Posterior cingulate gyrus (tissue), 11 donors: ENCODE data around the gene LMTK3.
A peak's percentile ranks its signal among the peaks of the same experiment; 100 is the strongest.

Experiments used
- DNase-seq, 10 donors: peaks; one replicate each; pipeline versions ENCODE4 v3.0.0 to v3.0.0-alpha.2; 2020 to 2021; ENCODE audit warnings: mixed read lengths in 3 of 10
- intact Hi-C: fragments of 100-400 bp; cut with DNase I; formaldehyde crosslinking; loops from one replicate; pipeline ENCODE4 v1.15.1; 2023

Gene LMTK3

DNA sequence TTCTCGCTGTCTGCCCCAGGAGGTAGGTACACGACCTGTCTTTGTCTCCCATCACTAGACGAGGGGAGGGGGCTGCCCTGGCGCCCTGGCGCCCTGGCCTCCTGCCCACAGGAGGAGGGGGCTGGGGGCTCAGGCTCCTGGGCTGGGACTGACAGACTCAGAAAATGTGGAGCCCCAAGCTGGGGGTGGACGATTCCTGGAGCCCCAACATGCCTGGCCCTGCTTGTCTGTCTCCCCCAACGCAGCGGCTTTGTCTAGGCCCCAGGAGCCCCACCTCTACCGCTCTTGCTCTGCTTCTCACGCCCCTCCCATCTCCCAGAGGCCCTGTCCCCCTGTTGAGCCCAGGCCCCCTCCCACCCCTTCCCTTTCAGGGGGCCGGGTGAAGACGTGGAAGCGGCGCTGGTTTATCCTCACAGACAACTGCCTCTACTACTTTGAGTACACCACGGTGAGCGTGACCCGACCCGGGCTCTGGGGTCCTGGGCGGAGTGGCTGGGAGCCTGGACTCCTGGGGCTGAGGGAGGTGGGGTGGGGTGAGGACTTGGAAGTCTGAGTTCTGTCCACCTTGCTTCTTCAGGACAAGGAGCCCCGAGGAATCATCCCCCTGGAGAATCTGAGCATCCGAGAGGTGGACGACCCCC is 33.8 kb downstream of the LMTK3 start:
- no peak for DNase-seq
- intact Hi-C loops: no loop called here

DNA sequence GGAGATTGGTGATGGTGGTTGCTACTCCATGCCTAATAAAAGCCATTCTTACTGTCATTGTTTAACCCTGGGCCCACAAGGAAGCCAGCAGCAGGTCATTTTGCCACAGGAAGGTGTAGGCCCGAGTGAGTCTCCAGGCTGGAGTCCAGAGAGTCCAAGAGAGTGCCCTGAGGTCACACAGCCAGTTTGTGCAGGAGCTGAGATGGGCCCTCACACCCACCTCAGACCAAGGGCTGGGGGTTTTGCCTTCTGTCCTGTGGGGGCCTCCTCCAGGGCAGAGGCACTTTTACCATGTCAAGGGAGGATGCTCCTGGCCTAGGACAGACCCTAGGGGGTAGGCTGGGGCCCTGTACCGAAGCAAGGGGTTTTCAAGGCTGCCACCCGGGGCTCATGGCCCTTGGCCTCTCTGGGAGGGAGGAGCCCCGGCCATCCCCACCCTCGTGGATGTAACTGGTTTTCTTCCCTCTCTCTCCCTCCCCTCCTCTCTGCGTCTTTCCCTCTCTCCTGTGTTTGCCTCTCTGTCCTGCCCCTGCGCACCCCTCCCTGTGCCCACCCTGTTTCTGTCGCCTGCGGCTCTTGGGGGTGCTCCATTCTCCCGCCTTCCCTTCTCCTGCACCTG is 34.5 kb downstream of the LMTK3 start:
- no peak for DNase-seq
- intact Hi-C loops: no loop called here

DNA sequence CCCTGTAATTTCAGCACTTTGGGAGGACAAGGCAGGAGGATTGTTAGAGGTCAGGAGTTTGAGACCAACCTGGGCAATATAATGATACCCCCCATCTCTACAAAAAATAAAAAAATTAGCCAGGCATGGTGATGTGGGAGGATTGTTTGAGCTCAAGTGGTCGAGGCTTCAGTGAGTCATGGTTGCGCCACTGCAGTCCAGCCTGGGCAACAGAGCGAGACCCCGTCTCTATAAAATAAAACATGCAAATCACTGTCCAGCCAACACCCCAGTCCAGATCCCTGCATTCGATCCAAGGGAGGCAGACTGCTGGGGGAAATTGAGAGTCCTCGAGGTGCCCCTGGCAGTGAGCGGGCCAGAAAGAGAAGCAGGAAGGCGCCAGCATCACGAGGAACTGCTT is 35.5 kb downstream of the LMTK3 start:
- intact Hi-C loops: no loop called here
- no peak for DNase-seq

DNA sequence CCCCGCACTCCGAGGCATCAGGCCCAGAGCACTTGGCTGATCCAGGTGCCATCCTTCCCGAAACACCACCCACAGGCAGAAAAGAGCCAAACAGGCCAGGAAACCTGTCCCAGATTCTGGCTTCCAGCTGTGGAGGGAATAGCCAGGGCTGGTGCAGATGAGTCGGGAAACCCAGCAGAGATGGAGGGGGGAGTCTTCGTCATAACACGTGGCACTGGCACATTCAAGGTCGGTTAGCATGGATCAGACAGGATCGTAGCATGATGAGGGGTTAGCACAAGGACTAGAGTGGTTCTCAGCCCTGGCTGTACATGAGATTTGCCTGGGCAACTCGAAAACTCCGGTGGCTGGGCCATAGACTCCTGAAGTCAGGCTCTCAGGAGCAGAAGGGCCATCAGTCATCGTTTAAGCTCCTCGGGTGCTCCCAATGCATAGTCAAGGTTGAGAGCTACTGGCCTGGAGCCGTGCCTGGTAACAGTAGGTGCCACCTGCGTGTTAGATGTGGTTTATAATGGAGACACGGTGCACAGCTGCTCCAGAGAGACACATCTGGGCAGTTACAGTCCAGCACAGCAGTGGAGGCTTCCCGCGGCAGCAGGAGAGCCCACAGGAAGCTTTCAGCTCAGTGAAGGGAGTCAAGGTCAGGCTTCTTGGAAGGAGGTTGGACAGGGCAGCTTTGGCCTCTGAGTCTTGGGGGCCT is 36.1 kb downstream of the LMTK3 start:
- intact Hi-C loops: no loop called here
- peak in 1 of 10 donors; percentile 31 for DNase-seq

DNA sequence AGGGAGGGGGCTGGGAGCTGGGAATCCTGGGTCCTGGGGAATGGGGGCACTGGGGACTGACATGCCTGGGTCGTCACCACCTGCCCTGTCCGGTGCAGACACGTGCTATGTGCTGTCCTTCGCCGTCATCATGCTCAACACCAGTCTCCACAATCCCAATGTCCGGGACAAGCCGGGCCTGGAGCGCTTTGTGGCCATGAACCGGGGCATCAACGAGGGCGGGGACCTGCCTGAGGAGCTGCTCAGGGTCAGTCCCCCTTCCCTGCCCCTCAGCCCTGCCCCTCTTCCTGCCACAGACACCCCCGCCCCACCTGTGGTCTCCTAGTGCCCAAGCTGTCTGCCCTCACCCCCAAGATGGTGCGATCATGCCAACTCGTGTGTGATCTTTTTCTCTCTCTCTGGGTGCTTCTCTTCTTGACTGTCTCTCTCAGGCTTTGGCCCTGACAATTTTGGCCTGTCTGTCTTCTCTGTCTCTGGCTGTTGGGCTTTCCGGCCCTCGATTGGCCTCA is 37.5 kb downstream of the LMTK3 start:
- no peak for DNase-seq
- intact Hi-C loops: no loop called here

DNA sequence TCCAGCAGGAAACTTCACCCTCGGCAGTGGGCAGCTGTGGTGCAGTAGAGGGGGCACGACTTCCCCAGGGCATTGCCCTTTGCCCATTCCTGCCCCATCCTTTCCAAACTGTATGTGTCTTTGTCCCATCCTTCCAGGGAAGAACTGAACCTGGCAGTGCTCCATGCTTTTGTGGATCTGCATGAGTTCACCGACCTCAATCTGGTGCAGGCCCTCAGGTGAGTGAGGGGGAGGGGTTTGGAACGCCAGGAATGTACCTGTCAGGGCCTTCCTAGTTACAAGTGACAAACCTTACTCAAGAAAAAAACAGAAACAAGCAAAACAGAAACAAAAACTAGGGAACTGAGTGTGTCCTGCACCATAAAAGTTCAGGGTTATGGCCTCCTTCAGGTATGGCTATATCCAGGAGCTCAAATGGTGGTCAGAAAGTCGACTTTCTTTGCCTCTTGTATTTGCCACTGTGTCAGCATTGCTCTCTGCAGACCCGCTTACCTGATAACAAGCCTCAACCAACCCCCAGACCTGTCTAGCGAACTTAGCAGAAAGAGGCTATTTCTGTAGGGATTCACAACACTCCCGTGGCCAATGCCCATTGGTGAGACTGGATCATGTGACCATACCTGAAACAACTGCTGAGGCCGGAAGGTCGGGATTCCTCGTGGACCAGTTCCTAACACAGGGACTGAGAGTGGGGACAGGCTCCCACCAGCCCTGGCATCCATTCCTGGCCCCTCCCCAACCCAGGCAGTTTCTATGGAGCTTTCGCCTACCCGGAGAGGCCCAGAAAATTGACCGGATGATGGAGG is 38.3 kb downstream of the LMTK3 start:
- no peak for DNase-seq
- intact Hi-C loops: no loop called here

DNA sequence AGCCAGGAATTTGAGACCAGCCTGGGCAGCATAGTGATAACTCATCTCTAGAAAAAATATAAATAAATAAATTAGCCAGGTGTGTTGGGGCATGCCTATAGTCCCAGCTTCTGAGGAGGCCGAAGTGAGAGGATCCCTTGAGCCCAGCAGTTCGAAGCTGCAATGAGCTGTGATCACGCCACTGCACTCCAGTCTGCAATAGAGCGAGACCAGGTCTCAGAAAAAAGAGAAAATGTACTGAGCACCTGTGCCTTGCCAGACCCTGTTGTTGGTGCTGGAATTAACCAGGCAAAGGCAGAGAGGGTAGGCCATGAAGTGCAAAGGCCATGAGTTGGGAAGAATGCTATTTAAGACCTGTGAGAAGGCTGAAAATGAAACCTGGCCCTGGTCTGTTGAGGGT is 39.8 kb downstream of the LMTK3 start:
- DNase-seq: no peak
- intact Hi-C loops: no loop called here

DNA sequence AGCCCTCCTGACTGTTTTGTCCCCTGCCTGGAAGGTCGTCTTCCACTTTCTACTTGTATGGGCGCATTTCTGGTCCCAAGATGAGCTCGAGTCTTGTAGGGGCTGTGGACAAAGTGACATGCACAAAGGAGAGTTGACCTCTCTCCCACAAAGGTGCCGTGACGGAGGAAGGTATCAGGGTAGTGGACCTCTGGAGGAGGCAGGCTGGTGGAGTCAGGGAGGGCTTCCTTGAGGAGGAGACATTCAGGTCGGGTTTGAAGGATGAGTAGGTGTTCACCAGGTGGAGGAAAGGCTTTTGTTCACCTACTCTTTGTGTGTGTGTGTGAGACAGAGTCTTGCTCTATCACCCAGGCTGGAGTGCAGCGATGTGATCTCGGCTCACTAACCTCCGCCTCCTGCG is 40.8 kb downstream of the LMTK3 start:
- intact Hi-C loops: no loop called here
- DNase-seq: peak in 1 of 10 donors; percentile 43

DNA sequence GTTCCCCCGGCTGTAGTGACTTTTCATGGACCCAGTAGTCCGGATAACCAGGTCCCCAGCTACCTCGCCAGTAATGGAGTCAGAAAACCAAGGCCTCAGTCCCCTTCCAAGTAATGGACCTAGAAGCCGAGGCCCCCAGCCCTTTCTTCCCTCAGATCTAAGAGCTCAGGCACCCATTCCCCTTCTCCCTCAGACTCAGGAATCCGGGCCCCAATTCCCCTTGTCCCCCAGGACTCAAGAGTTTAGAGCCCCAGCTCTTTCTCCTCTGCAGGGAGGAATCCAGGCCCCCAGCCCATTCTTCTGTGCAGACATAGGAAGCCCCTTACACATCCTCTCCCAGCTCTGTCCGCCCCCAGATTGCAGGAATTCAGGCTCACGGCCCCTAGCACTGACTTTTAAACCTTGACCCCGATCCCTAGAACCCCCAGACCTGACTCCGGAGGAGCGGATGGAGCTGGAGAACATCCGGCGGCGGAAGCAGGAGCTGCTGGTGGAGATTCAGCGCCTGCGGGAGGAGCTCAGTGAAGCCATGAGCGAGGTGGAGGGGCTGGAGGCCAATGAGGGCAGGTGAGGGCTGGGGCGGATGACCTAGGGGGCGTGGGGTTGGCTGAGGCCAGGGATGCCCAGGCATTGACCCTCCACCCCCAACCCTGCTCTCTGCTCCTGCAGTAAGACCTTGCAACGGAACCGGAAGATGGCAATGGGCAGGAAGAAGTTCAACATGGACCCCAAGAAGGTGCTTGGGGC is 41.5 kb downstream of the LMTK3 start:
- intact Hi-C loops: loop anchor here (2.0 kb wide), 1 partner anchor 23 kb away; no protein-coding TSS in a partner anchor
- peak in 1 of 10 donors; percentile 59 for DNase-seq

DNA sequence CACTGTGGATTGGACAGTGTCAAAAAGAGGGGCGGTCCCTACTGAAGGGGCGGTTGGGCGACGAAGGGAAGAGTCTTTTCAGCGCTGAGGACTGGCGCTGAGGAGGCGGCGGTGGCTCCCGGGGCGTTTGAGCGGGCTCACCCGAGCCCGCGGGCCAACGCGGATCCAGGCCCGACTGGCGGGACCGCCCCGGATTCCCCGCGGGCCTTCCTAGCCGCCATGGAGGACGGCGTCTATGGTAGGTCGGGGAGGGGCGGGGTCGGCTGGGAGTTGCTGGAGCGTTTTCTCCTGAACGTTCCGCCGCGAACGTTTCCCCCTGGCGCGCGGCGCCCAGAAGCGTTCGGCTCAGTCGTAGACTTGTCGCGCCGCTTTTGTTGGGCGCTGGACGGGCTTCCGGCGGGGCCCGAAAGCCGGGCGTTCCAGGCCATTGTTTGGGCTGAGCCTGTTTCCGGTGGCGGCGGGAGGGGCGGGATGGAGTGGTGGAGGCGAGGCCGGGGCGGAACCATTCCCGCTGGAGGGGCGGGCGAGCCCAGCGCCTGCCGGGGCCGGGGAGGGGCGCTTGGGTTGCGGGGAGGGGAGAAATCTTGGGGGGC is 42.2 kb downstream of the LMTK3 start, which contains the start of gene CYTH2:
CYTH2 (plus strand) TSS at position 81 of the 593 bp plus-strand sequence; CDS start at position 220, 139 bp downstream.
- intact Hi-C loops: loop anchor here (2.0 kb wide), 1 partner anchor 23 kb away; no protein-coding TSS in a partner anchor
- peak; percentile 82 to 98 (median 89) for DNase-seq

DNA sequence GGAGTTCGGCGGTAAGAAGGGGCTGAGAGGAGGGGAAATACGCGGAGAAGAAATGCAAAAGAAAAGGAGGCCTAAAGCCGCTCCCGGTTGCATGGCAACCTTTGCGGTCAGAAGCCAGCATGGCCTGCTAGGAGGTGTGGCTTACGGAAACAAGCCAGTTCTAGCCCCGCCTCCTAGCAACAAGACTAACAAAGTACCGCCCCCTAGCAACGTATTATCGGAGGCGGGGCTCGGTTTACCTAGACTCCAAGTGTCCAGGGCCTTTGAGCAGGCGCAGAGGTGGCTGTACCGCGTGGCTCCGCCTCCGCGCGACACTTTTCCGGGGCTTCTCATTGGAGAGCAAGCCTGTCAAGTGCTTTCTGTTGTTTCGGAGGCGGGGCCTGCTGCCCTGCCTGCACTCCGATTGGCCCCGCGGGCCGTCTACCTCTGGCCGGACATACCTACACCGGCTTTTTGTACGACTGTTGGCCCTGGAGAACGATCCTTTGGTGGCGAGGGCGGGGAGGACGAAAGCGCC is 42.8 kb downstream of the LMTK3 start:
- intact Hi-C loops: loop anchor here (2.0 kb wide), 1 partner anchor 22 kb away; no protein-coding TSS in a partner anchor
- peak; percentile 99 to 100 (median 100) for DNase-seq

DNA sequence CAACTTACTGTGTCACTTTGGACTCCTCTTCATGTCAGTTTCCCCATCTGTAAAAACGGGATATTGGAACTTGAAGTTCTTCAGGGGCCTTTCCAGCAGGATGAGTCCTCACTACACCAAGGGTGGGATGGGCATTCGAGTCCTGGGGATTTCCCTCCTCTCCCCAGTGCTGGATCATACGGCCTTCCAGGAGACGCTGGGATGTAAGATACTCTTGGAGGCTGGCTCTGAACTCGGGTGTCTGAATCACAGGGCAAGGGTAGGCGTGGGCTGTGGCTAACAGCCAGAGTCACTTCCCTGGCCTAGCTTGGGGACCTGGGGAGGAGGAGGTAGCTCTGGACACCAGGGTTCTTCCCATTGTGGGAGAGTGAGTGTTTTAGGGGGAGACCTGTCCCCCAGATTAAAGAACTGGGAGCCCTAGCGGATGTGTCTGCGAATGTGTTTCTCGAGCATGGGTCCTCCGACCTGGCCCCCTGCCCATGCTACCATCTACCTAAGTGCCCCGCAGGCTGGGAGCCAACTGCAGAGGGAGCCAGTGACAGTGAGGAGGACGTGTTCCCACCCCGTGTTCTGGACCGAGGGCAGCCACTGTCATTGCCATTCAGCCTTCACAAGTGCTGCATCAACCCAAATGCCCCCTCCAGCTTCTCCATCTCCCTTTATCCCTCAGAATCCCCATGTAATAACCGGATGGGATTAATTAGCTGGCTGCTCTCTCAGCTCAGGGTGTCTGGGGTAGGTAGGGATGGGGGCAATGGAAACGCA is 44.9 kb downstream of the LMTK3 start:
- no peak for DNase-seq
- intact Hi-C loops: no loop called here

DNA sequence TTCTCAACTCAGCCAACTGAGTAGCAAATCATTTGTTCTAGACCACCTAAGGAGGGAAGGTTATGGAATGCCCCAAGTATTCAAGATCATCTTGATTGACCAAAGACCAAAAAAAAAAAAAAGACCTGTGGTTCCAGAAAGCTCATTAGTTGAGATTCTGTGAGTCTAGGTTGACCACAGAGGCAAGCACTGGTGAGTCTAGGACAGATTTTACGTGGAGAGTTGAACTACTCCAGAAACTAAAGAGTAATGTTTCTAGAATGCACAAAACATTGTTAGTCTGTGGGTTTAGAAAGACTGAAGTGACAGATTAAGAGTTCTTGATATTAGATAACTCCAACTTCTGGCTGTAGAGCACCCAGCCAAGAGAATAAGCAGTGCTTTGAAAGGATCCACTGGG is 46.4 kb downstream of the LMTK3 start:
- DNase-seq: no peak
- intact Hi-C loops: no loop called here

DNA sequence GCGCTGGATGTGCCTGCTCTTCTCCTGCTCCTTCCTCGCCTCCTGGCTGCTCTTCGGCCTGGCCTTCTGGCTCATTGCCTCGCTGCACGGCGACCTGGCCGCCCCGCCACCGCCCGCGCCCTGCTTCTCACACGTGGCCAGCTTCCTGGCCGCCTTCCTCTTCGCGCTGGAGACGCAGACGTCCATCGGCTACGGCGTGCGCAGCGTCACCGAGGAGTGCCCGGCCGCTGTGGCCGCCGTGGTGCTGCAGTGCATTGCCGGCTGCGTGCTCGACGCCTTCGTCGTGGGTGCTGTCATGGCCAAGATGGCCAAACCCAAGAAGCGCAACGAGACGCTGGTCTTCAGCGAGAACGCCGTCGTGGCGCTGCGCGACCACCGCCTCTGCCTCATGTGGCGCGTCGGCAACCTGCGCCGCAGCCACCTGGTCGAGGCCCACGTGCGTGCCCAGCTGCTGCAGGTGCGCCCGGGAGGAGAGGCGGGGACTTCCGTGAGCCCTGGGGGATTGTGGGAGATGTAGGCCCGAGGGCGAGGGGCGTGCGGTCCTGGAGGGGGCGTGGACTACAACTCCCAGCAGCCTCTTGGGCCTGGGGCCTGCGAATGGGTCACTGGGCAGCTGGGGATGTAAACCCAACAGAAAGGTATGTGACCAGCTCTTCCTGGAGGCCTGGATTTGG is 49.5 kb downstream of the LMTK3 start:
- DNase-seq: no peak
- intact Hi-C loops: no loop called here

DNA sequence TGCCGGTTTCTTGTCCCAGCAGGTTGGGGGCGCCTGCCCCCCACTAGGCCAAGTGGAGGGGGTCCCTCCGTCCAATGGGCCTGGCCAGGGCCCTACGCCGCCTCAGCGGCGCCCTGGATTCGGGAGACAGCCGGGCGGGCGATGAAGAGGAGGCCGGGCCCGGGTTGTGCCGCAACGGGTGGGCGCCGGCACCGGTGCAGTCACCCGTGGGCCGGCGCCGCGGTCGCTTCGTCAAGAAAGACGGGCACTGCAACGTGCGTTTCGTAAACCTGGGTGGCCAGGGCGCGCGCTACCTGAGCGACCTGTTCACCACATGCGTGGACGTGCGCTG is 50.0 kb downstream of the LMTK3 start:
- DNase-seq: no peak
- intact Hi-C loops: no loop called here

DNA sequence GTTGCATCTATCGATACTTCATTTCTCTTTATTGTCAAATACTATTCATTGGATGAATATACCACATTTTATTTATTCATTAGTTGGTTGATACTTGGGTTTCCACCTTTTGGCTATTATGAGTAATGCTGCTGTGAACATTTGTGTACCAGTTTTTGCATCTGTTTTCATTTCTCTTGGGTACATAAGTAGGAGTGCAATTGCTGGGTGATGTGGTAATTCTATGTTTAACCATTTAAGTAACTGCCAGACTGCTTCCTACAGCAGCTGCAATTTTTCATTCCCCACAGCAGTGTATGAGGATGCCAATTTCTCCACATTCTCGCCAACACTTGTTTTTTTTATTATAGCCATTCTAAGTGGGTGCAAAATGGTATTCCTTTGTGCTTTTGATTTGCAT is 53.6 kb downstream of the LMTK3 start:
- intact Hi-C loops: no loop called here
- DNase-seq: no peak

DNA sequence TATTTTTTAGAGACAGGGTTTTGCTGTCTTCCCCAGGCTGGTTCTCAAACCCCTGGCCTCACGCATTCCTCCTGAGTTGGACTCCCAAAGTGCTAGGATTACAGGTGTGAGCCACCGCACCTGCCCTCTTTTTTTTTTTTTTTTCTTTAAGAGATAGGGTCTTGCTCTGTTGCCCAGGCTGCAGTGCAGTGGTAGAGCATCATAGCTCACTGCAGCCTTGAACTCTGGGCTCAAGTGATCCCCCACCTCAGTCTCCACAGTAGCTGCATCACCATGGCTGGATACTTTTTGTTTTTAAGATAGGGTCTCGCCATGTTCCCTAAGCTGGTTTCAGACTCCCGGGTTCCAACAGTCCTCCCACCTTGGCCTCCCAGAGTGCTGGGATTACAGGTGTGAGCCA is 54.8 kb downstream of the LMTK3 start:
- intact Hi-C loops: no loop called here

DNA sequence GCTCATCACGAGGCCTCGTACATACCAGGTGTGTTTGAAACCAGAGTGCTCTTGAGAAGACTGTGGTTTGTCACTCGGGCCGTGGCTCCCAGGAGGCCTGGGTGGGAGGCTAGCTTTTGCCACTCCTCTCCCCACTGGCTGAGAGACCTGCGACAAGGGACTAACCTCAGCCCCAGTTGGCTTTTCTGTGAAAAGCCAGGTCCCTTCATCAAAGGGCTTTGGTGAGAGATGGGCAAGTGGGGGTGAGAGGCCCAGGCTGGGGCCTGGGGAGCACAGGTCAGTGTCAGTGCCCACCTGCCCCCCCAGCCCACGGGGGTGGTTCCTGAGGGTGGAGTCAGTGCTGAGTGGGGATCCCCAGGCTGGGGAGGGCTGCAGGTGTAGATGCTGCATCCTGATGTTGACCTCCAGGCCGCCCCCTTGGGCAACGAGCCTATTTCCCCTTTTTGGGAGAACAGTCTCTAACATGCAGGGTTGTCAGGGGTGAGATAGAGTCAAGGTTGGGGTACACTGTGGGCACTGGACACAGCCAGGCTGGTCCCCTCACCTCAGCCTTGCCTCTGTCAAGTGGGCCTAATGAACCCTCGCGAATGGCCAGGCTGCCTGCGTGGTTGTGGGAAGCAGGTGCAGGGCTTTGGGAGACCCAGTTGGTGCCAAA is 55.6 kb downstream of the LMTK3 start:
- no peak for DNase-seq
- intact Hi-C loops: no loop called here

More for the DNA sequence above, 54.8 kb downstream of the LMTK3 start:
- no peak for DNase-seq
